Adrenal gland (tissue), 12 donors: Measurements from ENCODE around the gene APBB2. TPM values are rescaled to one million over a fixed set of nuclear protein-coding genes. Genes with fewer than 3 reads are reported as not detected.

Experiments
- DNase-seq, 7 donors: peaks; one replicate each; pipeline ENCODE4 v3.0.0-alpha.2; 2019 to 2020
- H3K27ac ChIP-seq, 5 donors: fragments of 200-600 bp; sonication (generic) in 4 of 5; 1 replicate in 3 of 5; 2 replicates in 2 of 5; pipeline versions ENCODE4 v1.5.1 to v1.8.0; 2016 to 2020; ENCODE audit warnings: mild to moderate bottlenecking in 1 of 5
- H3K27me3 ChIP-seq: fragments of 200-600 bp; 2 replicates; pipeline ENCODE4 v1.8.0; 2021
- H3K36me3 ChIP-seq, 2 donors: fragments of 200-600 bp; replicated peaks in 1 of 2; 1 replicate in 1 of 2; 2 replicates in 1 of 2; pipeline versions ENCODE4 v1.5.1 to v1.8.0; 2018 to 2022
- H3K4me1 ChIP-seq, 2 donors: fragments of 200-600 bp; replicated peaks in 1 of 2; 1 replicate in 1 of 2; 2 replicates in 1 of 2; pipeline versions ENCODE4 v1.5.1 to v1.8.0; 2018 to 2021
- H3K4me3 ChIP-seq, 4 donors: fragments of 200-600 bp; sonication (generic) in 3 of 4; one replicate each; pipeline ENCODE4 v1.5.1; 2016 to 2018
- H3K9me3 ChIP-seq, 3 donors: fragments of 200-600 bp; sonication (generic) in 1 of 3; replicated peaks in 1 of 3; 1 replicate in 2 of 3; 2 replicates in 1 of 3; pipeline versions ENCODE4 v1.5.1 to v1.8.0; 2016 to 2021
- CTCF ChIP-seq, 6 experiments: fragments of 450-650 bp in 4 of 6; fragments of 200-600 bp in 2 of 6; sonication (generic) in 1 of 6; IDR thresholded peaks; 1 replicate in 5 of 6; 2 replicates in 1 of 6; pipeline versions ENCODE4 v1.5.1 to v1.8.0; 2016 to 2021; ENCODE audit warnings: antibody characterized with exemption in 6 of 6, mild to moderate bottlenecking in 2 of 6, moderate library complexity in 1 of 6
- POLR2A ChIP-seq, 2 donors: fragments of 450-650 bp; IDR thresholded peaks; one replicate each; pipeline ENCODE4 v1.6.1; 2017; ENCODE audit warnings: antibody characterized with exemption in 2 of 2, mild to moderate bottlenecking in 2 of 2, moderate library complexity in 1 of 2
- WGBS, 4 donors: extraction: QIAGEN DNeasy Blood & Tissue Kit in 2 of 4; methylation state at CpG; one replicate each; pipeline versions ENCODE4 v1.1.5 to v1.1.7; 2013 to 2017; 5-methylcytosine and 5-hydroxymethylcytosine counted together
- intact Hi-C, 2 donors: fragments of 100-400 bp; cut with DNase I; formaldehyde crosslinking; loops; one replicate each; pipeline versions ENCODE4 v1.14.1 to v1.15.0; 2022 to 2023
- polyA plus RNA-seq, 3 donors: library from polyadenylated mRNA; stranded (reverse); fragments of 200-250 nt in 2 of 3; fragments of 350-450 nt in 1 of 3; fragmentation: Illumina TruSeq in 1 of 3; extraction: RNeasy Lipid Tissue Mini Kit (QIAGEN cat#74804) in 1 of 3; gene quantifications; one replicate each; pipeline ENCODE4 v1.2.3, GENCODE V29; 2013 to 2014
- total RNA-seq, 9 donors: library from RNA; depleted of rRNA in 4 of 9; stranded (reverse); fragments of >200 nt in 4 of 9; fragments of 120-200 nt in 1 of 9; fragmentation: NEBNext Ultra II Directional in 1 of 9; extraction: Animal tissue kit (Norgen Biotek cat#: 25700) in 1 of 9; gene quantifications; one replicate each; pipeline versions ENCODE4 v1.1.0 to v1.2.4, GENCODE V29; 2013 to 2023
- donor health status: healthy with polysubstance abuse.
- donor health status: Bipolar disorder and iron deficiency.
- donor health status: DM: yes; HTN: yes; CAD: no.
- donor health status: DM: no; HTN: no; CAD: no.
- donor health status: DM: no; HTN: no; CAD: no.
- donor health status: DM: yes; HTN: yes; CAD: no.

APBB2 gene
- total and polyA plus RNA-seq, 12 donors, result 12.4 to 135 (median 39.7) TPM

GRCh38 chr4:41142376-41143310 lies 71.7 kb downstream of the APBB2 start:
- H3K27ac ChIP-seq, result peak overlapping the region in 4 of 5 donors; percentile 45 to 78 (median 55)
- H3K4me1 ChIP-seq, result peaks cover 24 to 33% of the 10 kb centered on the region in 2 donors
- WGBS, 4 donors, result 55 to 67% (median 59%) methylated on average over 10 of the region's 10 CpGs
- peak in 2 of 7 donors; percentile 25 to 37 for DNase-seq
- intact Hi-C loops, result loop anchor here in 1 of 2 donors (10.0 kb wide), 1 partner anchor 52 kb away; no protein-coding TSS in a partner anchor
- H3K4me3 ChIP-seq, result no peak overlapping the region
- H3K9me3 ChIP-seq, result no peaks in the 10 kb centered on the region
- no peaks in the 10 kb centered on the region for H3K27me3 ChIP-seq
- TF ChIP-seq CTCF (IDR thresholded peaks at IDR 0.05) (no peak), POLR2A (IDR thresholded peaks at IDR 0.05) (no peak)
- H3K36me3 ChIP-seq, result no peaks in the 10 kb centered on the region

- no peak overlapping the region for H3K4me3 ChIP-seq
- intact Hi-C loops, result loop anchor here in 1 of 2 donors (10.0 kb wide), 1 partner anchor 53 kb away; no protein-coding TSS in a partner anchor
- TF ChIP-seq POLR2A (IDR thresholded peaks at IDR 0.05) (no peak), CTCF (IDR thresholded peaks at IDR 0.05) (no peak)
Observed at GRCh38 chr4:41141900-41142299, 72.4 kb downstream of the APBB2 start.

DNA sequence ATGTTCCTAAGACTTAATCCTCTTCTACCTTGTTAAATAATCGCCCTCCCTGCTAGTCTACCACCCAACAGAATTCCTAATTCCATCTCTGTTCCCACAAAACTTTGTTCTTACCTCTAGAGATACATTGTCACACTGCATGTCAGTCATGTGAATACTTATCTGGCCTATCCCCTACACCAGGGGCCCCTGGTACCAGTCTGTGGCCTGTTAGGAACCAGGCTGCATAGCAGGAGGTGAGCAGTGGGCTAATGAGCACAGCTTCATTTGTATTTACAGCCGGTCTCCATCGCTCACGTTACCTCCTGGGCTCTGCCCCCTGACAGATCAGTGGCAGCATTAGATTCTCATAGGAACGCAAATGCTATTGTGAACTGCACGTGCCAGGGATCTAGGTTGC lies 73.9 kb downstream of the APBB2 start:
- H3K36me3 ChIP-seq, result no peaks in the 10 kb centered on the region
- intact Hi-C loops, result loop anchor here in 1 of 2 donors (10.0 kb wide), 1 partner anchor 54 kb away; no protein-coding TSS in a partner anchor
- no peak overlapping the region for H3K4me3 ChIP-seq
- TF ChIP-seq POLR2A (IDR thresholded peaks at IDR 0.05) (no peak), CTCF (IDR thresholded peaks at IDR 0.05) (no peak)
- H3K27me3 ChIP-seq, result no peaks in the 10 kb centered on the region
- H3K9me3 ChIP-seq, result no peaks in the 10 kb centered on the region
- peaks cover 21 to 36% of the 10 kb centered on the region in 2 donors for H3K4me1 ChIP-seq
- H3K27ac ChIP-seq, result peak overlapping the region in 1 of 5 donors; percentile 18
- DNase-seq, result no peak
- 86 to 96% (median 93%) methylated on average over 6 of the region's 6 CpGs for WGBS, 4 donors

More at GRCh38 chr4:41141900-41142299, 72.4 kb downstream of the APBB2 start:
- 57 to 82% (median 63%) methylated on average over 1 of the region's 1 CpG for WGBS, 4 donors
- Histone ChIP-seq H3K27me3 (no peaks in the 10 kb centered on the region), H3K27ac (peak overlapping the region in 2 of 5 donors; percentile 64 to 78), H3K4me1 (peaks cover 21 to 26% of the 10 kb centered on the region in 2 donors), H3K36me3 (no peaks in the 10 kb centered on the region), H3K9me3 (no peaks in the 10 kb centered on the region)
- no peak for DNase-seq

- no peak overlapping the region for H3K27ac ChIP-seq
- H3K4me3 ChIP-seq, result no peak overlapping the region
- H3K4me1 ChIP-seq, result peaks cover 10 to 38% of the 10 kb centered on the region in 2 donors
- no peaks in the 10 kb centered on the region for H3K36me3 ChIP-seq
- no peak for TF ChIP-seq CTCF (IDR thresholded peaks at IDR 0.05)
- TF ChIP-seq POLR2A (IDR thresholded peaks at IDR 0.05), result no peak
- WGBS, 4 donors, result 84 to 98% (median 91%) methylated on average over 7 of the region's 7 CpGs
- H3K9me3 ChIP-seq, result no peaks in the 10 kb centered on the region
- DNase-seq, result no peak
- intact Hi-C loops, result no loop called here
- H3K27me3 ChIP-seq, result no peaks in the 10 kb centered on the region
Observed at GRCh38 chr4:41137879-41138278, 76.5 kb downstream of the APBB2 start.
